ENCODE results near the gene LY6G6D.

The LY6G6D gene

DNA sequence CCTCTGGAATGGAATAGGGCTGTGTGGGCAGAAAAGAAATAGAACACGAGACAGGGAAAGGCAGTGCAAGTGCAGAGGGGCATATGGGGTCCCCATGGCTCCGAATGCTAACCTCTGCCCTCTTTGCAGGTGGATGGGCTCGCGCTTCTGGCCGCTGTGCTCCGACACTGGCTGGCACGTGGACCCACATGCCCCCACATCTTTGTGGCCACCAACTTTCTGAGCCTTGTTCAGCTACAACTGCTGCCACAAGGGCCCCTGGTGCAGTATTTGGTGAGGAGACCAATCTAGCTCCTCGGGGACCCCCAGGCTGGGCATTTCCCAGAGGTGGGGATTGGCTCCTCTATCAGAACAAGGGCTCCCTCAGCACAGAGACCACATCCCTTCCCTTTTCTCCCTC, 46.2 kb downstream of the LY6G6D start:
- DNase-seq (ENCODE audit: low read depth in 4 of 4, low spot score in 1 of 4) = no peak

DNA sequence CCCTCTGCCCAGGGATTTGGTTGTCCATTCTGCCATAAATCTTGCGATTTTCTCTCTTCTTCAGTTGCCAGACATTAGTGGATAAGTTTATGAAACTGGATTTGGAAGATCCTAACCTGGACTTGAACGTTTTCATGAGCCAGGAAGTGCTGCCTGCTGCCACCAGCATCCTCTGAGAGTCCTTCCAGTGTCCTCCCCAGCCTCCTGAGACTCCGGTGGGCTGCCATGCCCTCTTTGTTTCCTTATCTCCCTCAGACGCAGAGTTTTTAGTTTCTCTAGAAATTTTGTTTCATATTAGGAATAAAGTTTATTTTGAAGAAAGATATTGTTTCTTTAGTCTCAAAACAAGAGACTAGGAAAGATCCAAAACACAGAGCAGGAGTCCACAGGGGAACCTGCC, 47.2 kb downstream of the LY6G6D start, which contains the start of gene SAPCD1:
Gene SAPCD1 (plus strand): TSS at position 301 of the 400 bp plus-strand sequence. CDS start 399 bp downstream, outside the sequence.
- DNase-seq (ENCODE audit: low read depth in 4 of 4, low spot score in 1 of 4) = no peak

DNA sequence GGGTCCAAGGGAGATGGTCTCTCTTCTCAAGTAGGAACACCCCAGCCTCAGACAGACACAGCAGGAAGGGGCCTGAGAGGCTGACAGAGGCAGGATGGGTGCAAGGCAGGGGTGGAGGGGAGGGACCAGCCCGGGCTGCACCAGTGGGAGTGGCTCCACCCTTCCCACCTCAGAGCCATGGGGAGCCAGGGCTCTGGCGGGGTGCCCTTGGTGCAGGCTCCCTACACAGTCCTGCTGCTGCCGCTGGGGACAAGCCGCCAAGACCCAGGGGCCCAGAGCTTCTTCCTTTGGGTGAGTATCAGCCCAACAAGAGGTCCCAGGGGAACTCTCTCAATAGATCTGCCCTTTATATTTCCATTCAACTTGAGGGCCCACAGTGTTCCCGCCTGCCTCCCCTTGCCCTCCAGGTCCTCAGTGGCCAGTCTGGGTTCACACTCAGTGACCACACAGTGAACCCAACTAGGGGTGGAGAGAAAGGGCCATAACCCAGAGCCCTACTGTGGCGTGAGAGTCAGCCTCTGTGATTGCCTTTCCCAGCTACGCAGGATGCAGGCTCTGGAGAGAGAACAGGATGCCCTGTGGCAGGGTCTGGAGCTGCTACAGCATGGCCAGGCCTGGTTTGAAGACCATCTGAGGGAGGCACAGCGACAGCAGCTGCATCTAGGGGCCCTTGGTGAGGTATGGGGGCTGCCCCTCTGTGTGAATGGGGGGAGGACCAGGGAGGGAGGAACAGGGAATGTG, 47.9 kb downstream of the LY6G6D start:
- no peak for DNase-seq (ENCODE audit: low read depth in 4 of 4, low spot score in 1 of 4)

DNA sequence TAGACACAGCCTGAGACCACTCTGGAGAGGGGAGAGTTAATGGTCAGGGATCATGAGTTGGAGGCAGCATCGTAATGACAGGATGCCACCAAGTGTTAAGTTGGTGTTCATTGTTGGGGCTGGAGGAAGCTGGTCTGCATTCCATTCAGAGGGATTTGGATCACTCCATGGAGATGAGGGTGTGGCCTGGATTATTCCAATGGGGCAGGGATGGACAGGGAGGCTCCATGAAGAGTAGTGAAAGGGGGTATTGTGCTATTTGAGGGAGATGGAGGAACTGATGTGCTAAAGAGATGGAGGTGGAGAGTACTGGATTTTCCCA, 48.4 kb downstream of the LY6G6D start:
- DNase-seq (ENCODE audit: low read depth in 4 of 4, low spot score in 1 of 4) = no peak

DNA sequence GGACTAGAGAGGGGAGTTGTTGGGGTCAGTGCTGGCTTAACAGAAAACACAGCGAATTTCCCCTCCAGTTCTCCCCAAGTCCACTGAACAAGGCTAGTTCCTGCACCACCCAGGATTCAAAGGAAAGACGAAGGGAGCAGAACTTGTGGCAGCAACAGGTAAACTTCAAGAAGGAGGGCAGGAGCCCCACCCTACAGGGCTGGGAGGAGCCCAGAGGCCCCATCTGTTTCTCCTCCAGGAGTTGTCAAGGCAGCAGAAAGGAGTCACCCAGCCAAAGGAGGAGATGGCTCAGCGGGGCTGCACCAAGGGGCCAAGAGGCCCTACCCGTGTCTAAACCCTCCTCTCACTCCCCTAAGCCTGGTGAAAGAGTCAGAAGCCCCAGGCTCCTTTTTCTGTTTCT, 49.0 kb downstream of the LY6G6D start:
- no peak for DNase-seq (ENCODE audit: low read depth in 4 of 4, low spot score in 1 of 4)

DNA sequence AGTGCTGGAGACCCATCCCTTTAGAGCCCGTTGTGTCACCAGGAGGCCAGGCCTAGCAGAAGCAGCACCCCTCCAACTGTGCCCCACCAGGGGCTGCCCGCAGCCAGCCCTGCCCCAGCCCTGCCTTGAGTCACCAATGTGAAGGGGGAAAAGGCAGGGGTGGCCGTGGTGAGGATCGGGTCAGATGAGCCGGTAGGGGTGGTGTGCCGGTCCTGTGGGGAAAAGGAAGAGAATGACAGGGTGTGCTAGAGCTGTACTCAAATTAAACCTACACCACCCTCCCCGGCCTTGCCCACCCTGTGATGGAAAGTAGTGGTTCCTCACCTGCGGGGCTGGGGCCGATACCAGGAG, 50.4 kb downstream of the LY6G6D start:
- no peak for DNase-seq (ENCODE audit: low read depth in 4 of 4, low spot score in 1 of 4)

DNA sequence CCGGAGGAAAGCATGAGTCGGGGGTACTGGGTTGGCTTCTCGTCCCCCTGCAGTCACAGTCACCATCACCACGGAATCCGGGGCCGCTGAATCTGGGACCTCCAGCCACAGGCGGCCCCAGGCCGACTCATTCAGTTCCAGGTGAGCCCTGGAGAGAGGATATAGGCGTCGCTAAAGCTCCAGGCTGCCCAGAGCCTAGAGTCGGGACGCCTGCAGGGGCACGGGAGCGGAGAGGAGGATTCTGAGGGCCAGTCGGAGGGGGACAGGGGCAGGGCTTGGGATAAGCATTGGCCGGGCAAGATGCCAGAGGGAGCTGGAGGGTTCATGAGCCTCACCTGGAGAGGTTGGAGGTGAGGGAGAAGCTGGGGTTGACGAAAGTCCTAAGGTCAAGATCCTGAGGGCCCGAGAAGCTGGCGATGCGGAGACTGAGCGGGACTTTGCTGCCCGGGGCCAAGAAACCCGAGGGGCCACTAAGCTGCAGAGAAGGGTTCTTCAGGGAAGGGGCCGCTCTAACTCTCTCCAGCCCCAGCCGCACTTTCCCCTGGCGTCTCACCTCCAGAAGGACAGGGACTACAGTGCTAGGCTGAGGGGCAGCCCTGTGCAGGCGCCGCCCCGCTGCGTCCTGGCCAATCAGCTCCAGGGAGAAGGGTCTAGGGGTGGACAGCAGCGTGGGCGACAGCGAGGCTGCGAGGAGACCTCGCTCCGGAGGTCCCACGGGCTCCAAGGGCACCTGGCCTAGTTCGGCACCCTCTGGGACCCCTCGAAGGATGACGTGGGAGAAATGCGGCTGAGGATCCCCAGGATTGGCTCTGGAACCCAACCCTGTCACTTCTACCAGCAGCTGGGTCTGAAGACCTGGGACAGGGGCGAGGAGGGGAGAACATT, 51.0 kb downstream of the LY6G6D start:
- DNase-seq (ENCODE audit: low read depth in 4 of 4, low spot score in 1 of 4) = no peak

DNA sequence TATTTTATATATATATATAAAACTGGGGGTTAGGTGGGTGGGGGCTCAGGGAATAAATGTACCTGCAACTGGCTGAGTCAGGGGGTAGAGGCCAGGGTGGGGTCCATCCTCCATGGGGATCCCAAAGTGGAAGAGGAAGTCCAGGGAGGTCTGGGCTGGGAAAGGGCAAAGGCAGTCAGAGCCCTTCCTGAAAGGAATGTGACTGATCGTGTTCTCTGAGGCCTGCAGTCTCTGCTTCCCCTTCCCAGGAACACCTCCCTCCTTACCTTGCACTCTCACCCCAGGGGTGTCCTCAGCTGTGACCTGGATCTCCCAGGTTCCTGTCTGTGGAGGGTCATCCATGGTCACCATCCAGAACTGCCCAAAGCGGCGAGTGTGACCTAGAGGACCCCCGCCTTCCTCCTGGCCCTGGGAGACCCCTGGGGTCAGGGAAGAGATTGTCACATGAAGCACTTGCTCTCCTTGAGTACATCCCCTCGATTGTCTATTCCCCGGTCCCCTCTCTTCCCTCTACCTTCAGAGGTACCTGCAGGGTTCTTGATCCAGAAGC, 52.0 kb downstream of the LY6G6D start:
- no peak for DNase-seq (ENCODE audit: low read depth in 4 of 4, low spot score in 1 of 4)
